Gastrocnemius medialis (tissue), 4 donors: ENCODE data around the gene GABRB1. TPM values are rescaled to one million over a fixed set of nuclear protein-coding genes. Genes with fewer than 3 reads are reported as not detected.

Experiments used
- ATAC-seq, 2 donors: fragments of 150-250 bp; one replicate each; pipeline ENCODE4 v1.9.1; 2016
- DNase-seq, 2 donors: peaks; one replicate each; pipeline ENCODE4 v3.0.0-alpha.2; 2019
- H3K27ac ChIP-seq, 4 donors: fragments of 200-600 bp; sonication (generic); 1 replicate in 1 of 4; 2 replicates in 3 of 4; pipeline ENCODE4 v1.5.1; 2016 to 2018; ENCODE audit warnings: mild to moderate bottlenecking in 2 of 4, moderate library complexity in 1 of 4
- H3K27me3 ChIP-seq, 3 donors: fragments of 200-600 bp; sonication (generic) in 2 of 3; 1 replicate in 1 of 3; 2 replicates in 2 of 3; pipeline versions ENCODE4 v1.5.1 to v1.6.0; 2016 to 2019; ENCODE audit warnings: mild to moderate bottlenecking in 1 of 3, moderate library complexity in 1 of 3
- H3K36me3 ChIP-seq, 2 donors: fragments of 200-600 bp; sonication (generic) in 1 of 2; one replicate each; pipeline ENCODE4 v1.5.1; 2017 to 2018
- H3K4me1 ChIP-seq, 2 donors: fragments of 200-600 bp; sonication (generic) in 1 of 2; one replicate each; pipeline ENCODE4 v1.5.1; 2016 to 2017; ENCODE audit warnings: mild to moderate bottlenecking in 2 of 2
- H3K4me3 ChIP-seq, 4 donors: fragments of 200-600 bp; sonication (generic) in 3 of 4; 1 replicate in 1 of 4; 2 replicates in 3 of 4; pipeline ENCODE4 v1.5.1; 2016 to 2019; ENCODE audit warnings: mild to moderate bottlenecking in 2 of 4
- H3K9me3 ChIP-seq, 3 donors: fragments of 200-600 bp; sonication (generic) in 2 of 3; 1 replicate in 1 of 3; 2 replicates in 2 of 3; pipeline ENCODE4 v1.5.1; 2016 to 2019
- POLR2A ChIP-seq, 2 donors: fragments of 450-650 bp; IDR thresholded peaks; one replicate each; pipeline ENCODE4 v1.6.1; 2017; ENCODE audit warnings: antibody characterized with exemption in 2 of 2, mild to moderate bottlenecking in 2 of 2, moderate library complexity in 2 of 2
- in situ Hi-C, 4 donors: fragments of 200-750 bp; cut with MboI; loops; one replicate each; pipeline versions ENCODE4 v1.15.0 to v1.8.0; 2017; ENCODE audit warnings: low sequenced_read_pairs in 4 of 4
- intact Hi-C: fragments of 100-400 bp; cut with DNase I; formaldehyde crosslinking; loops from one replicate; pipeline ENCODE4 v1.15.1; 2023; ENCODE audit warnings: low total_unique reads
- total RNA-seq, 4 donors: library from RNA; depleted of rRNA; stranded (reverse); fragments of >200 nt; gene quantifications; one replicate each; pipeline versions ENCODE4 v1.1.0 to v1.2.3, GENCODE V29; 2016
- TF ChIP-seq, protein P1 (sequence below), 5 experiments: fragments of 450-650 bp in 3 of 5; fragments of 200-600 bp in 2 of 5; sonication (generic) in 2 of 5; IDR thresholded peaks in 4 of 5; conservative IDR thresholded peaks in 1 of 5; 1 replicate in 4 of 5; 2 replicates in 1 of 5; pipeline ENCODE4 v1.5.1; 2016 to 2019; ENCODE audit warnings: antibody characterized with exemption in 5 of 5, mild to moderate bottlenecking in 3 of 5, moderate library complexity in 3 of 5

The GABRB1 gene
- total RNA-seq, 4 donors from 2014 or later = not detected

DNA sequence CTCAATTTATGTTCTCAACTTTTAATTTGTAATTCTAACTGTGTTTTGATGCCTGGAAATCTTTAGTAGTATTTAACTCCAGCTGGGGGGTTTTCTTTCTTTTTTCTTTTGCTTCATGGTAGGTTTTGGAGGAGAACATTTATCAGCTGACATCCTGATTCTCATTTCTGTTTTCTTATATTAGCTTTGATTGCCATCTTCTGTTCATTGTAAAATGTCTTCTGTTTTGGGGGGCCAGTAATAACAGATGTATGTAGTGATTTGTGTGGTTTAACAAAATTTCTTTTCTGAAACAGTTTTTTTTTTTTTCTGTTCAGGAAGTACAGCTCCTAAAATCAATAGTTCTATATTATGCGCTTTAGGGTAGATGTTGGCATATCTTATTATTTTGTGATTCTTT lies 182.2 kb downstream of the GABRB1 start:
- in situ Hi-C loops (no loop called here), intact Hi-C loops (no loop called here)
- H3K9me3 ChIP-seq = no peaks in the 10 kb centered on the region
- H3K4me1 ChIP-seq = no peaks in the 10 kb centered on the region
- ATAC-seq (no peak), DNase-seq (no peak)
- no peak overlapping the region for H3K4me3 ChIP-seq
- no peaks in the 10 kb centered on the region for H3K36me3 ChIP-seq
- no peaks in the 10 kb centered on the region for H3K27me3 ChIP-seq
- H3K27ac ChIP-seq = no peak overlapping the region
- TF ChIP-seq, protein P1, sequence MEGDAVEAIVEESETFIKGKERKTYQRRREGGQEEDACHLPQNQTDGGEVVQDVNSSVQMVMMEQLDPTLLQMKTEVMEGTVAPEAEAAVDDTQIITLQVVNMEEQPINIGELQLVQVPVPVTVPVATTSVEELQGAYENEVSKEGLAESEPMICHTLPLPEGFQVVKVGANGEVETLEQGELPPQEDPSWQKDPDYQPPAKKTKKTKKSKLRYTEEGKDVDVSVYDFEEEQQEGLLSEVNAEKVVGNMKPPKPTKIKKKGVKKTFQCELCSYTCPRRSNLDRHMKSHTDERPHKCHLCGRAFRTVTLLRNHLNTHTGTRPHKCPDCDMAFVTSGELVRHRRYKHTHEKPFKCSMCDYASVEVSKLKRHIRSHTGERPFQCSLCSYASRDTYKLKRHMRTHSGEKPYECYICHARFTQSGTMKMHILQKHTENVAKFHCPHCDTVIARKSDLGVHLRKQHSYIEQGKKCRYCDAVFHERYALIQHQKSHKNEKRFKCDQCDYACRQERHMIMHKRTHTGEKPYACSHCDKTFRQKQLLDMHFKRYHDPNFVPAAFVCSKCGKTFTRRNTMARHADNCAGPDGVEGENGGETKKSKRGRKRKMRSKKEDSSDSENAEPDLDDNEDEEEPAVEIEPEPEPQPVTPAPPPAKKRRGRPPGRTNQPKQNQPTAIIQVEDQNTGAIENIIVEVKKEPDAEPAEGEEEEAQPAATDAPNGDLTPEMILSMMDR (IDR thresholded peaks at IDR 0.05 in 4 of 5, conservative IDR thresholded peaks at IDR 0.05 in 1 of 5) = no peak
- no peak for TF ChIP-seq POLR2A (IDR thresholded peaks at IDR 0.05)

DNA sequence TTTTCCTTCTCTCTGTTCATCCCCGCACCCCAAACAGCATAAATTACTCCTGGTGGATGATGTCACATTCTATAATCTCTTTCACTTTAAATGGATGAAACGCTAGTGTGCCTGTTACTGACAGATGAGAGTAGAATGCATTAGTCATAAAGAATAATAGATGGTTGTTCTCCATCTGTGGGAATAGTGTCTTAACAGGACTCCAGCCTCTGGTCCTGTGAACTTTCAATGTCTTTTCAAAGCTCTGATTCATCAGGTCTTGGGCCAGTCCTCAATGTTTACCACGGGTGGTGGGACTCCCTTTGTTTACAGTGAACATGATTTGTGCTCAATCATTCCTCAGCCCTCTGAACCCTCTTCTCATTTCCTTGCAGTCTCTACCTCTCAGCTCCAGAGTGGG lies 182.6 kb downstream of the GABRB1 start:
- DNase-seq (no peak), ATAC-seq (no peak)
- Histone ChIP-seq H3K27ac (no peak overlapping the region), H3K27me3 (no peaks in the 10 kb centered on the region), H3K4me3 (no peak overlapping the region), H3K4me1 (no peaks in the 10 kb centered on the region), H3K9me3 (no peaks in the 10 kb centered on the region), H3K36me3 (no peaks in the 10 kb centered on the region)
- in situ Hi-C loops = no loop called here
- no peak for TF ChIP-seq POLR2A (IDR thresholded peaks at IDR 0.05)
- TF ChIP-seq, protein P1 (IDR thresholded peaks at IDR 0.05 in 4 of 5, conservative IDR thresholded peaks at IDR 0.05 in 1 of 5) = no peak
- intact Hi-C loops = no loop called here

DNA sequence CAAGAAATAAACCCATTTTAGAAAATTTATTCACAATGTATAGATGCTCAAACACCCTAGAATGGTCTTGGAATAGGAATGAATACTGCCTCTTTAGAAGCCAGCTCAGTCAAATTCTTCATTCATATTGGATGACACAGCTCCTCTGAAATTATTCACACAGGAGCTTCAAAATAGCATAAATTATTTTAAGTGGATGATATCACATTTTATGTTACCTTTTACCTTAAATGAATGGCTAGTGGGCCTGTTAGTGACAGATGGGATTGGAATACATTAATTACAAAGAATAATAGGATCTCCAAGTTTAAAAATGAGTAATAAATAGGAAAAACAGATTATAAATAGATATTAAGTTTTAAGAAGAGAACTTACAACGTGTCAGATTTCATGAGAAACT lies 184.4 kb downstream of the GABRB1 start:
- no peaks in the 10 kb centered on the region for H3K4me1 ChIP-seq
- no peaks in the 10 kb centered on the region for H3K27me3 ChIP-seq
- in situ Hi-C loops = no loop called here
- H3K36me3 ChIP-seq = no peaks in the 10 kb centered on the region
- intact Hi-C loops = no loop called here
- no peak overlapping the region for H3K27ac ChIP-seq
- no peak for DNase-seq
- no peak for ATAC-seq
- no peak overlapping the region for H3K4me3 ChIP-seq
- H3K9me3 ChIP-seq = no peaks in the 10 kb centered on the region
- TF ChIP-seq, protein P1 (IDR thresholded peaks at IDR 0.05 in 4 of 5, conservative IDR thresholded peaks at IDR 0.05 in 1 of 5) = no peak
- TF ChIP-seq POLR2A (IDR thresholded peaks at IDR 0.05) = no peak

DNA sequence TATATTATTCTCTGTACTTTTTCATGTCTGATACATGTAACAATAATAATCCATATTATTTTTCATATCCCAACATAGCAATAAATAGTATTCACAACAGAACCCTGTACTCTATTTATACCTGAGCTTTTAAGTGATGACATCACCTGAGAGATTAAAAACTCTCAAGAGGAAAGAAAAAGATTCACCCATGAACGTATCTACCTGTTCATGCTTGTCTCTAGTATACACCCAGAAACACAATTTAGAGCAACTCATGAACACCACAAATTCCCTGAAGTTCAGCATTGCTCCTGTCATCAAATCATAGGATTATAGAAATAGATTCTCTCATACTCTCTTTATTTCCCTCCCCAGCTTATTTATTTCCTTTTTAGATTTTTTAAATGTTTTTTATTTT lies 185.9 kb downstream of the GABRB1 start:
- Histone ChIP-seq H3K27me3 (no peaks in the 10 kb centered on the region), H3K36me3 (no peaks in the 10 kb centered on the region), H3K4me1 (no peaks in the 10 kb centered on the region), H3K27ac (no peak overlapping the region), H3K4me3 (no peak overlapping the region), H3K9me3 (no peaks in the 10 kb centered on the region)
- intact Hi-C loops (no loop called here), in situ Hi-C loops (no loop called here)
- ATAC-seq (no peak), DNase-seq (no peak)
- TF ChIP-seq POLR2A (IDR thresholded peaks at IDR 0.05) = no peak
- TF ChIP-seq, protein P1 (IDR thresholded peaks at IDR 0.05 in 4 of 5, conservative IDR thresholded peaks at IDR 0.05 in 1 of 5) = no peak

DNA sequence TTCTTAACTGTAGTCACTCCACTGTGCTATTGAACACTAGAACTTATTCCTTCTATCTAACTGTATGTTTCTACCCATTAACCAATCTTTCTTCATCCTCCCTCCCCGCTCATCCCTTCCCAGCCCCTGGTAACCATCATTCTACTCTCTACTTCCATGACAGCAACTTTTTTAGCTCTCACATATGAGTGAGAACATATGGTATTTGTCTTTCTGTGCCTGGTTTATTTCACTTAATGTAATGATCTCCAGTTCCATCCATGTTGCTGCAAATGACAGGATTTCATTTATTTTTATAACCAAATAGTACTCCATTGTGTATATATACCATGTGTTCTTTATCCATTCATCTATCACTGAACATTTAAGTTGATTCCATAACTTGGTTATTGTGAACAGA lies 186.5 kb downstream of the GABRB1 start:
- Histone ChIP-seq H3K4me1 (no peaks in the 10 kb centered on the region), H3K27me3 (no peaks in the 10 kb centered on the region), H3K9me3 (no peaks in the 10 kb centered on the region), H3K36me3 (no peaks in the 10 kb centered on the region), H3K27ac (no peak overlapping the region), H3K4me3 (no peak overlapping the region)
- intact Hi-C loops = no loop called here
- TF ChIP-seq, protein P1 (IDR thresholded peaks at IDR 0.05 in 4 of 5, conservative IDR thresholded peaks at IDR 0.05 in 1 of 5) = no peak
- TF ChIP-seq POLR2A (IDR thresholded peaks at IDR 0.05) = no peak
- DNase-seq (no peak), ATAC-seq (no peak)
- in situ Hi-C loops = no loop called here
